ENCODE results near the gene INTS12. TPM values are rescaled to one million over a fixed set of nuclear protein-coding genes. Genes with fewer than 3 reads are reported as not detected.
"Not testable (repeated sequence)": the region's sequence is repeated elsewhere in the genome, so short reads cannot be mapped to it uniquely, and the experiment has no call there.

INTS12 gene
- total RNA-seq, 1 donor from 2014 or later: 17.2 TPM

DNA sequence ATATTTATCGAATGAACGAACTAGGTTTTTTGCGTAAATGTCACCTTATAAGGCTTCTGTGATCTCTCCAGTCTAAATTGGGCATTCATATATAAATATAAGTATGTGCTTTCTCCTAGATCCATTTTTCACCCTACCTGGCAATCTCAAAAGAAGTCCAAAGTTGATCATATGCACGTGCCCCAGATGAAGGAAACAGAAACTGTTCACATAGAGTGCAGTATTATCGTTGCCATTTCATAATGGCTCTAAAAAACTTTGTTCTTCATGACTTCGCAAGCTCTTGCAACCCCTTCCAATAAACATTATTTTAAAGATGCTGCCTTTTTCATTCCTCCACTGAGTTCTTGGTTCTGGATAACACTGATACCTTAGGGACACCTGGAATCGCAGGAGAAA, 708 bp downstream of the INTS12 start:
- Histone ChIP-seq H3K79me2 (ENCODE audit: low read depth) (peaks cover 69% of the 10 kb centered on the region), H2AFZ (replicated peaks) (peak overlapping the region; percentile 92), H3K4me1 (peaks cover 23% of the 10 kb centered on the region), H3K9ac (peak overlapping the region; percentile 65), H3K27me3 (no peaks in the 10 kb centered on the region), H3K36me3 (no peaks in the 10 kb centered on the region), H3K27ac (peak overlapping the region; percentile 66), H3F3A (ENCODE audit: low read depth) (peaks cover 14% of the 10 kb centered on the region), H3K9me3 (ENCODE audit: low read depth) (no peaks in the 10 kb centered on the region), H3K4me2 (peak overlapping the region; percentile 88), H3K4me3 (peak overlapping the region; percentile 78), H4K20me1 (ENCODE audit: low read depth) (peaks cover 4% of the 10 kb centered on the region)
- Mint-ChIP-seq H3K27me3 (ENCODE audit: insufficient read depth, low read depth) (no peaks in the 10 kb centered on the region), H3K4me1 (peaks cover 11% of the 10 kb centered on the region), H3K9me3 (no peaks in the 10 kb centered on the region), H3K36me3 (peaks cover 6% of the 10 kb centered on the region), H3K27ac (peak overlapping the region; percentile 97), H3K4me3 (peak overlapping the region; percentile 94)
- no peak for DNase-seq (ENCODE audit: low spot score)
- no peak for TF ChIP-seq EZH2phosphoT487 (IDR thresholded peaks at IDR 0.05)
- no peak for TF ChIP-seq EZH2 (IDR thresholded peaks at IDR 0.05)
- TF ChIP-seq, protein P1, sequence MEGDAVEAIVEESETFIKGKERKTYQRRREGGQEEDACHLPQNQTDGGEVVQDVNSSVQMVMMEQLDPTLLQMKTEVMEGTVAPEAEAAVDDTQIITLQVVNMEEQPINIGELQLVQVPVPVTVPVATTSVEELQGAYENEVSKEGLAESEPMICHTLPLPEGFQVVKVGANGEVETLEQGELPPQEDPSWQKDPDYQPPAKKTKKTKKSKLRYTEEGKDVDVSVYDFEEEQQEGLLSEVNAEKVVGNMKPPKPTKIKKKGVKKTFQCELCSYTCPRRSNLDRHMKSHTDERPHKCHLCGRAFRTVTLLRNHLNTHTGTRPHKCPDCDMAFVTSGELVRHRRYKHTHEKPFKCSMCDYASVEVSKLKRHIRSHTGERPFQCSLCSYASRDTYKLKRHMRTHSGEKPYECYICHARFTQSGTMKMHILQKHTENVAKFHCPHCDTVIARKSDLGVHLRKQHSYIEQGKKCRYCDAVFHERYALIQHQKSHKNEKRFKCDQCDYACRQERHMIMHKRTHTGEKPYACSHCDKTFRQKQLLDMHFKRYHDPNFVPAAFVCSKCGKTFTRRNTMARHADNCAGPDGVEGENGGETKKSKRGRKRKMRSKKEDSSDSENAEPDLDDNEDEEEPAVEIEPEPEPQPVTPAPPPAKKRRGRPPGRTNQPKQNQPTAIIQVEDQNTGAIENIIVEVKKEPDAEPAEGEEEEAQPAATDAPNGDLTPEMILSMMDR (IDR thresholded peaks at IDR 0.05): no peak

DNA sequence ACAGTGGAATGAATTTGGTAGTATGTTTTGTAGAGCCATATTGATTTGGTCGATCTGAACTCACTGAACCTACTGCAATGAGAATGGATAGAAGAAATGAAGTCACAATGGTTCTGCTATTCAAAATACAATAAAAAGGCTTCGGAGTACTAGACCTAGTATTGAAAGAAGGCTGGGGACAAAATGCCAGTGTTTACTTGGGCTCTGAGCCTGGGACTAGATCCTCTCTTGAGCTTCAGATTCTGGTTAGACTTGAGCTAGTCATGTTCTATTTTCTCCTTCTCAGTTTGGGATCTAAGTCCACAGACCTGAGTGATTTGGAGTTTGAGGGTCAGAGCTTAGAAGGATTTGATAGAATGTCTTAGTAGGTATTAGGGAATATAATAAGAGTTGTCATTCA, 9.9 kb downstream of the INTS12 start:
- peaks cover 9% of the 10 kb centered on the region for H3K36me3 Mint-ChIP-seq

DNA sequence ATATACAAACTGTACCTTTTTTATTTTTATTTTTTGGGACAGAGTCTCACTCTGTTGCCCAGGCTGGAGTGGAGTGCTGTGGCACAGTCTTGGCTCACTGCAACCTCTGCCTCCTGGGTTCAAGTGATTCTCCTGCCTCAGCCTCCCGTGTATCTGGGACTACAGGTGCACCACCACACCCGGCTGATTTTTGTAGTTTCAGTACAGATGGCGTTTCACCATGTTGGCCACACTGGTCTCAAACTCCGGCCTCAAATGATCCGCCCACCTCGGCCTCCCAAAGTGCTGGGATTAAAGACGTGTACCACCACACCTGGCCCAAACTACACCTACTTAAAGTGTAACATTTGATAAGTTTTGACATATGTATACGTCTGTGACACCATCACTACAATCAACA, 12.7 kb downstream of the INTS12 start:
- not testable (repeated sequence) for H3K4me1 Mint-ChIP-seq; H3K4me3 Mint-ChIP-seq; H3K79me2 ChIP-seq (ENCODE audit: low read depth); H3K27me3 ChIP-seq; H3K27ac Mint-ChIP-seq; H3K4me3 ChIP-seq; H4K20me1 ChIP-seq (ENCODE audit: low read depth); H2AFZ ChIP-seq (replicated peaks); H3K4me1 ChIP-seq; H3K9ac ChIP-seq; H3F3A ChIP-seq (ENCODE audit: low read depth); H3K27ac ChIP-seq; DNase-seq (ENCODE audit: low spot score); H3K4me2 ChIP-seq; H3K27me3 Mint-ChIP-seq (ENCODE audit: insufficient read depth, low read depth); H3K36me3 ChIP-seq; H3K9me3 ChIP-seq (ENCODE audit: low read depth); H3K9me3 Mint-ChIP-seq
- H3K36me3 Mint-ChIP-seq: peaks cover 12% of the 10 kb centered on the region

More for the DNA sequence above, 9.9 kb downstream of the INTS12 start:
- H3K4me1 ChIP-seq: no peaks in the 10 kb centered on the region
- Mint-ChIP-seq H3K27me3 (ENCODE audit: insufficient read depth, low read depth) (peaks cover 2% of the 10 kb centered on the region), H3K27ac (no peak overlapping the region), H3K4me1 (no peaks in the 10 kb centered on the region), H3K4me3 (no peak overlapping the region), H3K9me3 (no peaks in the 10 kb centered on the region)
- no peak for DNase-seq (ENCODE audit: low spot score)
- H3K27me3 ChIP-seq: no peaks in the 10 kb centered on the region
- H3K79me2 ChIP-seq (ENCODE audit: low read depth): peaks cover 6% of the 10 kb centered on the region
- no peaks in the 10 kb centered on the region for H4K20me1 ChIP-seq (ENCODE audit: low read depth)
- no peaks in the 10 kb centered on the region for H3F3A ChIP-seq (ENCODE audit: low read depth)
- TF ChIP-seq EZH2phosphoT487 (IDR thresholded peaks at IDR 0.05) (no peak), EZH2 (IDR thresholded peaks at IDR 0.05) (no peak)
- TF ChIP-seq, protein P1 (IDR thresholded peaks at IDR 0.05): no peak
- H3K27ac ChIP-seq: no peak overlapping the region
- H3K4me3 ChIP-seq: no peak overlapping the region
- H3K9me3 ChIP-seq (ENCODE audit: low read depth): no peaks in the 10 kb centered on the region
- no peak overlapping the region for H2AFZ ChIP-seq (replicated peaks)
- no peak overlapping the region for H3K9ac ChIP-seq
- H3K36me3 ChIP-seq: no peaks in the 10 kb centered on the region
- H3K4me2 ChIP-seq: no peak overlapping the region

DNA sequence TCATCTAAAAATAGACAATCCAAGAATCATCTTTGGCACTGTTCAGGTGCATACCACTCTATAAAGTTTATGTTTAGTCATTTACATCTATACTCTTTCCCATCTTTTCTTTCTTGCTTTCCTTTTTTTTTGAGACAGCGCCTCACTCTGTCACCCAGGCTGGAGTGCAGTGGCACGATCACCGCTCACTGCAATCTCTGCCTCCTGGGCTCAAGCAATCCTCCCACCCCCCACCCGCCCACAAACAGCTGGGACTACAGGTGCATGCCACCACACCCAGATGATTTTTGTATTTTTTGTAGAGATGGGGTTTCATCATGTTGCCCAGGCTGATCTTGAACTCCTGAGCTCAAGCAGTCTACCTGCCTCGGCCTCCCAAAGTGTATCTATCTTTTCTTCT, 13.7 kb downstream of the INTS12 start:
- H3K4me1 ChIP-seq; H3K27ac Mint-ChIP-seq; H3K4me3 Mint-ChIP-seq; H3K27me3 ChIP-seq; H3F3A ChIP-seq (ENCODE audit: low read depth); H3K9me3 Mint-ChIP-seq; H3K4me3 ChIP-seq; H4K20me1 ChIP-seq (ENCODE audit: low read depth); H2AFZ ChIP-seq (replicated peaks); H3K9ac ChIP-seq; H3K9me3 ChIP-seq (ENCODE audit: low read depth); H3K27me3 Mint-ChIP-seq (ENCODE audit: insufficient read depth, low read depth); H3K4me2 ChIP-seq; H3K27ac ChIP-seq; H3K4me1 Mint-ChIP-seq; DNase-seq (ENCODE audit: low spot score); H3K79me2 ChIP-seq (ENCODE audit: low read depth): not testable (repeated sequence)
- H3K36me3 ChIP-seq: peaks cover 13% of the 10 kb centered on the region
- H3K36me3 Mint-ChIP-seq: peaks cover 12% of the 10 kb centered on the region

Measured in neural progenitor cell (in vitro differentiated cells).